Measurements from ENCODE around the gene WDR31.

Gene WDR31

GRCh38 chr9:113290052-113290607 lies 49.9 kb downstream of the WDR31 start:
- no peak for DNase-seq

GRCh38 chr9:113289091-113289490 lies 51.0 kb downstream of the WDR31 start:
- no peak for DNase-seq

- no peak for DNase-seq
Measured at GRCh38 chr9:113281356-113281755, 58.7 kb downstream of the WDR31 start.

- DNase-seq = no peak
Measured at GRCh38 chr9:113278840-113279239, 61.2 kb downstream of the WDR31 start.

- peak; percentile 97 for DNase-seq
Measured at GRCh38 chr9:113275157-113276131, 64.6 kb downstream of the WDR31 start, which contains the start of the genes CDC26 and PRPF4. Gene CDC26, minus strand, starts transcription at chr9:113275572. Its CDS starts 3,065 bp downstream, at chr9:113272507. Gene PRPF4, plus strand, starts transcription at chr9:113275658. Its CDS starts 86 bp downstream, at chr9:113275744.

- no peak for DNase-seq
Measured at GRCh38 chr9:113274474-113275156, 65.5 kb downstream of the WDR31 start.

GRCh38 chr9:113269871-113270270 lies 70.2 kb downstream of the WDR31 start:
- no peak for DNase-seq

GRCh38 chr9:113269355-113269754 lies 70.7 kb downstream of the WDR31 start:
- no peak for DNase-seq

- DNase-seq = no peak
Measured at GRCh38 chr9:113267911-113268566, 72.0 kb downstream of the WDR31 start.

- DNase-seq = no peak
Measured at GRCh38 chr9:113266174-113266573, 73.9 kb downstream of the WDR31 start.
